Measurements from ENCODE around the gene XRN2. TPM values are rescaled to one million over a fixed set of nuclear protein-coding genes. Genes with fewer than 3 reads are reported as not detected.

The XRN2 gene
- polyA plus RNA-seq, 4 donors = 21.9 to 51.2 (median 26.3) TPM

DNA sequence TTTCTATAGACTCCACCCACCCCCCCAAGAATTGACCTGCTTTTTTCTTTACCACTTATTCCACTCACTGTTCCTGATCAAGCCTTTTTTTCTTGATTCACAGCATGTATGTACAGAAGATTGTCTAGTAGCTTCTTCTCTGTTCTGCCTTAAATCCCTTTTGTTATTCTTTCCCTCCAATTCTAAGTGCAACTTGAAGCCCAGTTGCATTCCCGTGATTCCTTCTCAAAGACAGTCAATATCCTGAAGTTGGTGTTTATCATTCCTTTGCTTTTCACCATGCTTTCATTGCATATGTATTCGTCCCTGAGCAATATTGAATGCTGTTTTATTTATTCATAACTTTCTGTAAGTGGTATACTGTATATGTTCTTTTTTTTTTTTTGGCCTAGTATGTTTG is 21.0 kb downstream of the XRN2 start:
- H3K4me1 ChIP-seq (ENCODE audit: control insufficient read depth in 3 of 3, insufficient read depth in 2 of 3, low read depth in 1 of 3, low read length in 2 of 3) = peaks cover 0 to 26% (median 10%) of the 10 kb centered on the region in 3 donors
- no peak for DNase-seq
- H3K27me3 ChIP-seq (ENCODE audit: control insufficient read depth in 3 of 3, insufficient read depth in 3 of 3, low read length in 3 of 3) = no peaks in the 10 kb centered on the region
- H3K36me3 ChIP-seq (ENCODE audit: control insufficient read depth in 3 of 3, insufficient read depth in 2 of 3, low read depth in 1 of 3, low read length in 3 of 3) = peaks cover 0 to under 1% (median 0%) of the 10 kb centered on the region in 3 donors
- peaks cover 0 to 17% of the 10 kb centered on the region in 2 donors for H3K9me3 ChIP-seq (ENCODE audit: control insufficient read depth in 2 of 2, insufficient read depth in 1 of 2, low read depth in 1 of 2, low read length in 1 of 2)
- 76 to 92% (median 87%) methylated on average over 2 of the region's 2 CpGs for WGBS, 3 donors
- FAIRE-seq = no peak
- H3K4me3 ChIP-seq (ENCODE audit: low read depth in 1 of 3, low read length in 3 of 3) = no peak overlapping the region
- H3K27ac ChIP-seq (ENCODE audit: low read depth in 1 of 3, low read length in 2 of 3) = no peak overlapping the region

DNA sequence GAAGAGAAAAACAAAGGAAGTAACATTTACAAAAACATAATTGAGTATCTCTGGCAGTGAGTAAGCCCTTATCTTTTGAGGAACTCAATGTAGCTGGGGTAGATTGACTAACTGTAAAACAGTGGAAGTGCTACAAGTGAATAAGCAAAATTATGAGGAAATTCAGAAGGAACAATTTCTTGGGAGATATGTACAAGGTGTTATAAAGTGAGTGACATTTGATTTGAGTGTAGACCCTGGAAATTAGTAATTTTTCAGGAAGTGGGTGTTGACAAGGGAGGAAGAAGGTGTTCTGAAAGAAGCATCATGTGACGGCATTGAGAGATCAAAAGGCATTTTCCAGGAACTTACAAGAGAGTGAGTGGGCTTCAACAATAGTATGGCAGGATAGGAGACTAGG is 22.2 kb downstream of the XRN2 start:
- no peak overlapping the region for H3K4me3 ChIP-seq (ENCODE audit: low read depth in 1 of 3, low read length in 3 of 3)
- DNase-seq (peak in 1 of 2 donors; percentile 37), FAIRE-seq (no peak)
- H3K36me3 ChIP-seq (ENCODE audit: control insufficient read depth in 3 of 3, insufficient read depth in 2 of 3, low read depth in 1 of 3, low read length in 3 of 3) = peaks cover 0 to 3% (median 0%) of the 10 kb centered on the region in 3 donors
- peaks cover 0 to 26% (median 10%) of the 10 kb centered on the region in 3 donors for H3K4me1 ChIP-seq (ENCODE audit: control insufficient read depth in 3 of 3, insufficient read depth in 2 of 3, low read depth in 1 of 3, low read length in 2 of 3)
- H3K27me3 ChIP-seq (ENCODE audit: control insufficient read depth in 3 of 3, insufficient read depth in 3 of 3, low read length in 3 of 3) = no peaks in the 10 kb centered on the region
- 44 to 46% (median 45%) methylated on average over 1 of the region's 1 CpG for WGBS, 3 donors
- peak overlapping the region in 1 of 3 donors; percentile 11 for H3K27ac ChIP-seq (ENCODE audit: low read depth in 1 of 3, low read length in 2 of 3)
- peaks cover 0 to 16% of the 10 kb centered on the region in 2 donors for H3K9me3 ChIP-seq (ENCODE audit: control insufficient read depth in 2 of 2, insufficient read depth in 1 of 2, low read depth in 1 of 2, low read length in 1 of 2)

DNA sequence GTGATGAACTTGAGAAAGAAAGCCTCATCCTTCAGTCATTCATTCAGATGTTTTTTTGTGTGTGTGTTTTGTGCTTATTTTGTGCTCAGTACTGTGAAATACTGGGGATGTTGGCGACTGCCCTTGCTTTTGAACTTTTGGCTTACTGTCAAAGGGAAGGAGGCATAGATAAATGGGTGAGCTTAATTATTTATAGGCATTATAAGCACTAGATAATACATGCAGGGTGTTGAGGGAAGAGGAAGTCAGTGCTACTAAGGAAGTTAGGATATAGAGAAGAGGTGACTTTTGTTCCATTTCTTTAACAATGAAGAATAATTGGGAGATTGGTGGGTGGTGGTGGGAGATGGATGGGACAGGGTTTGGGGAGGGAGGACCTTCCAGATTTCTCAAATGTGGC is 23.6 kb downstream of the XRN2 start:
- no peak for FAIRE-seq
- H3K4me1 ChIP-seq (ENCODE audit: control insufficient read depth in 3 of 3, insufficient read depth in 2 of 3, low read depth in 1 of 3, low read length in 2 of 3) = peaks cover 0 to 26% (median 10%) of the 10 kb centered on the region in 3 donors
- H3K9me3 ChIP-seq (ENCODE audit: control insufficient read depth in 2 of 2, insufficient read depth in 1 of 2, low read depth in 1 of 2, low read length in 1 of 2) = peaks cover 0 to 5% of the 10 kb centered on the region in 2 donors
- peaks cover 0 to 4% (median 0%) of the 10 kb centered on the region in 3 donors for H3K36me3 ChIP-seq (ENCODE audit: control insufficient read depth in 3 of 3, insufficient read depth in 2 of 3, low read depth in 1 of 3, low read length in 3 of 3)
- peak overlapping the region in 2 of 3 donors; percentile 48 to 60 for H3K27ac ChIP-seq (ENCODE audit: low read depth in 1 of 3, low read length in 2 of 3)
- no peaks in the 10 kb centered on the region for H3K27me3 ChIP-seq (ENCODE audit: control insufficient read depth in 3 of 3, insufficient read depth in 3 of 3, low read length in 3 of 3)
- no peak overlapping the region for H3K4me3 ChIP-seq (ENCODE audit: low read depth in 1 of 3, low read length in 3 of 3)
- DNase-seq = peak in 1 of 2 donors; percentile 46
- 16 to 57% (median 48%) methylated on average over 1 of the region's 1 CpG for WGBS, 3 donors

DNA sequence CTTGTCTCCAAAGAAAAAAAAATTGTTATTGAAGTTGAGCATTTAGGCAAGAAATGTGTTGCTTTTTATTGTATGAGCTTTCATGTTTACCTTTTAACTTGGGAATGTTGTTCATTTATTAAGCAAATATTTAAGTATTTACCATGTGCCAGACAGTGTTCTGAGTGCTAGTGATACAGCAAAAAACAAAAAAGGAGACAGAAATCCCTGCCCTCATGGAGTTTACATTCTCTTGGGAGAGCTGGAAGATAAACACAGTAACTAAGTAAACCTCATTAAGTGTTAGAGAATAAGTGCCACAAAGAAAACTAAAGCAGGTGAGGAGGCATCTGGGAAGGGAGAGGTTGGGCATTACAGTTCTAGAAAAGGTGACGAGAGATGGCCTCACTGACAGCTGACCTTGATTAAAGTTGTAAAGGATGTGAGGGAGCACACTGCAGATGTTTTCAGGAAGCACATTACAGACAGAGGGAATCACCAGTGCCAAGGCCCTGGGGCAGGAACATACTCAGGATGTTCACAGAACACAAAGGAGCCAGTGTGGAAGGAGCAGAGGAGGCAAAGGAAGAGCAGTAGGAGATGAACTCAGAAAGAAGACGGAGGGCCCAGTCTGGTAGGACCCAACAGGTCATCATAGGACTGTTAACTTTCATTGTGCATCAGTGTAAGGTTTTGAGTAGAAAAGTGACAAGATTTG is 33.5 kb downstream of the XRN2 start:
- no peak for DNase-seq
- H3K27me3 ChIP-seq (ENCODE audit: control insufficient read depth in 3 of 3, insufficient read depth in 3 of 3, low read length in 3 of 3) = no peaks in the 10 kb centered on the region
- FAIRE-seq = no peak
- H3K36me3 ChIP-seq (ENCODE audit: control insufficient read depth in 3 of 3, insufficient read depth in 2 of 3, low read depth in 1 of 3, low read length in 3 of 3) = peaks cover 11 to 19% (median 15%) of the 10 kb centered on the region in 3 donors
- WGBS, 3 donors = 96 to 100% (median 100%) methylated on average over 2 of the region's 2 CpGs
- no peak overlapping the region for H3K4me3 ChIP-seq (ENCODE audit: low read depth in 1 of 3, low read length in 3 of 3)
- H3K27ac ChIP-seq (ENCODE audit: low read depth in 1 of 3, low read length in 2 of 3) = no peak overlapping the region
- H3K4me1 ChIP-seq (ENCODE audit: control insufficient read depth in 3 of 3, insufficient read depth in 2 of 3, low read depth in 1 of 3, low read length in 2 of 3) = no peaks in the 10 kb centered on the region
- H3K9me3 ChIP-seq (ENCODE audit: control insufficient read depth in 2 of 2, insufficient read depth in 1 of 2, low read depth in 1 of 2, low read length in 1 of 2) = no peaks in the 10 kb centered on the region

DNA sequence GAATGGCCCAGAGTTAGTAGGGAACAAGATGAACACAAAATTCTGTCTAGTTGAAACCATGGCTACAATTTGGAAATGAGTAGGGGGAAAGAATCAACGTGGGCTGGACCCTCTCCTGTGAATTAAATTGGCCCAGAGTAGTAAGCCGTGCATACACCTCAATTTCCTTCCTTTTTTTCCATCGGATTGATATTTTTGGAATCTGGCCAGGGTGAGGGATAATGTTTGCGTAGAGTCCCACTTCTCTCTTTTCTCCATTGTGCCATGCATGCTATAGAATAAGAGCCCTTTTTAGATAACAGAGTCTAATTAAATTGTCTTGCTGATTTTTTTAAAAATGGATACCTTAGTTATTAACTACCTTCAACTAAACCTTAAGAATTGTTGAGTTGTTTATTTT is 35.2 kb downstream of the XRN2 start:
- Histone ChIP-seq H3K9me3 (ENCODE audit: control insufficient read depth in 2 of 2, insufficient read depth in 1 of 2, low read depth in 1 of 2, low read length in 1 of 2) (no peaks in the 10 kb centered on the region), H3K4me3 (ENCODE audit: low read depth in 1 of 3, low read length in 3 of 3) (no peak overlapping the region), H3K27me3 (ENCODE audit: control insufficient read depth in 3 of 3, insufficient read depth in 3 of 3, low read length in 3 of 3) (no peaks in the 10 kb centered on the region), H3K27ac (ENCODE audit: low read depth in 1 of 3, low read length in 2 of 3) (no peak overlapping the region), H3K4me1 (ENCODE audit: control insufficient read depth in 3 of 3, insufficient read depth in 2 of 3, low read depth in 1 of 3, low read length in 2 of 3) (no peaks in the 10 kb centered on the region), H3K36me3 (ENCODE audit: control insufficient read depth in 3 of 3, insufficient read depth in 2 of 3, low read depth in 1 of 3, low read length in 3 of 3) (peaks cover 11 to 17% (median 15%) of the 10 kb centered on the region in 3 donors)
- 81 to 95% (median 82%) methylated on average over 4 of the region's 4 CpGs for WGBS, 3 donors
- DNase-seq (no peak), FAIRE-seq (no peak)

DNA sequence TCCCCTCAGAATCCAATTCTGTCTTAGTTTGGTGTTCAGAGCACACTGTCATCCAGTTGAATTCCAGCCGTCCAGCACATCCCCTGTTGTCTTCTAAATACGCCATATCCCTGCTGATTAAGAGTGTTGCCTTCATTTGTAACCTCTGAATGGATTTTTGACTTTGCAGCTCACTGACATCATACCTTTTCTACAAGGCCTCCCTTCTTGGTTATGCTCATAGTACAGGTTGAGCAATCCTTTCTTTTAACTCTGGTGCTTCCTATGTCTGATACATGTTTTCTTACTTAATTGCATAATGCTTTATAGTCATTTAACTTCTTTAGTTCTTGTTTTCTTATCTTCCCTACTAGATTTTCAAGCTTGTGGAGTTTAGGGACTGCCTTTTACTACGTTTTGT is 36.4 kb downstream of the XRN2 start:
- Histone ChIP-seq H3K27ac (ENCODE audit: low read depth in 1 of 3, low read length in 2 of 3) (no peak overlapping the region), H3K27me3 (ENCODE audit: control insufficient read depth in 3 of 3, insufficient read depth in 3 of 3, low read length in 3 of 3) (no peaks in the 10 kb centered on the region), H3K36me3 (ENCODE audit: control insufficient read depth in 3 of 3, insufficient read depth in 2 of 3, low read depth in 1 of 3, low read length in 3 of 3) (peaks cover 9 to 14% (median 11%) of the 10 kb centered on the region in 3 donors), H3K4me1 (ENCODE audit: control insufficient read depth in 3 of 3, insufficient read depth in 2 of 3, low read depth in 1 of 3, low read length in 2 of 3) (no peaks in the 10 kb centered on the region), H3K4me3 (ENCODE audit: low read depth in 1 of 3, low read length in 3 of 3) (no peak overlapping the region), H3K9me3 (ENCODE audit: control insufficient read depth in 2 of 2, insufficient read depth in 1 of 2, low read depth in 1 of 2, low read length in 1 of 2) (no peaks in the 10 kb centered on the region)
- FAIRE-seq (no peak), DNase-seq (peak in 1 of 2 donors; percentile 19)
- 92 to 93% (median 93%) methylated on average over 3 of the region's 3 CpGs for WGBS, 3 donors

DNA sequence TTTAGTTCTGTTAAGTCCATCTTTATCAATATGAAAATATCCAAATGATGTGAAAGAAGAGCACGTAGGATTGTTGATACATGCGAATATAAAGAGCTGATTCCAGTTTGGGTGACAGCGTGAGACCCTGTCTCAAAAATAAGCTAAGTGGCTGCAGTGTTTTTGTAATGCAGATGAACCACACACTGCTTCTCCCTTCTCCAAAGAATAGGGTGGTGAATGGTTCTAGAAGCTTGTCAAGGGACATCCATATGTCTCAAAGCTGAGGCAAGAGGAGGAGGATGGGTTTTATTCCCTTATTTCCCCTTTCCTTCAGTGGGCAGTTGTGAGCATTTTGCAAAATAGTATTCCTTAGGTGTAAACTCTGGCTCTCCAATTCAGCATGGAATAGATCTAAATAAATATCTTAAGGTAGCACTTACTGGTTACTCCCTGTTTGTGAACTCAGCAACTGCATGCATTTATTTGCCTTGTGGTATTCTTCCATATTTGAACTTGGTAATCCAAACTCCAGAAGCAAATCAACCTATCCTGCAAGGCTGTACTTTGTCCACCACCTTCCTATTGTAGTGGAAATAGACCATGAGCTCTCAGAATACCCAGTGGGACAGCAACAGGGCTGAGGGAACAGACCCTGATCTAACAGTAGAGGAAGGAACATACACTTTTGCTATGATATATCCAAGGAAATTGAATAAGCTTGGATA is 38.0 kb downstream of the XRN2 start:
- no peak for FAIRE-seq
- Histone ChIP-seq H3K9me3 (ENCODE audit: control insufficient read depth in 2 of 2, insufficient read depth in 1 of 2, low read depth in 1 of 2, low read length in 1 of 2) (no peaks in the 10 kb centered on the region), H3K4me1 (ENCODE audit: control insufficient read depth in 3 of 3, insufficient read depth in 2 of 3, low read depth in 1 of 3, low read length in 2 of 3) (no peaks in the 10 kb centered on the region), H3K36me3 (ENCODE audit: control insufficient read depth in 3 of 3, insufficient read depth in 2 of 3, low read depth in 1 of 3, low read length in 3 of 3) (peaks cover 6 to 11% (median 7%) of the 10 kb centered on the region in 3 donors), H3K4me3 (ENCODE audit: low read depth in 1 of 3, low read length in 3 of 3) (no peak overlapping the region), H3K27ac (ENCODE audit: low read depth in 1 of 3, low read length in 2 of 3) (no peak overlapping the region), H3K27me3 (ENCODE audit: control insufficient read depth in 3 of 3, insufficient read depth in 3 of 3, low read length in 3 of 3) (no peaks in the 10 kb centered on the region)
- DNase-seq = no peak
- WGBS, 3 donors = 94 to 96% (median 95%) methylated on average over 3 of the region's 3 CpGs

DNA sequence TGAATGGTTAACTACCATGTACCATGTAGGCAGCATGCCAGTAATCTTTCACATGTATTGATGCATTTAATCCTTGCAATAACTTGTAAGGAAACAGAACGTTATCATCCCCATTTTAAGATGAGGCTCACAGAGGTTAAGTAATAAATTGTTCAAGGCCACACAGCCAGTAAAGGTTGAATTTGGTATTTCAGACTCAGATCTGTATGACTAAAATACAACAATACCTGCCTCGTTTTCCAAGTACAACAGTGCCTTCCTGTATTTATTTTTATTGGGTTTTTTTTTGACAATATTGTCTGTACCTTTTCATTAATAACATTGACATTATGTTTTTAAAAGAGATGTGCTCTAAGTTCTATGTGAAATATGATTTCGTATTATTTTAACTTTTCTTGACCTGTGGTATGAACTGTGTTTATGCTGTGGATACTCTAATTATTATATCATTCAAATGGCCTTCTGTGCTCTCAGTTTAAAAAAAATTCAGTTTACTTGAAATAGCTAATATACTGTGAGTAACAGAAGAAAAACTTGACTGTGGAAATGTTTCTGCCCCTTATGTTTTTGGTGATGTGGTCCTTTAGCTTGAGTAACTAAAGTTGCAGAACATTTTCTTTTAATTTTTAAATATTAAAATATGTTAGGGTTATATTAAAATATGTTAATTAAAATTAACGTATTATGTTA is 39.7 kb downstream of the XRN2 start:
- no peak for FAIRE-seq
- H3K36me3 ChIP-seq (ENCODE audit: control insufficient read depth in 3 of 3, insufficient read depth in 2 of 3, low read depth in 1 of 3, low read length in 3 of 3) = peaks cover 5 to 13% (median 6%) of the 10 kb centered on the region in 3 donors

More for the DNA sequence above, 39.7 kb downstream of the XRN2 start:
- Histone ChIP-seq H3K4me1 (ENCODE audit: control insufficient read depth in 3 of 3, insufficient read depth in 2 of 3, low read depth in 1 of 3, low read length in 2 of 3) (no peaks in the 10 kb centered on the region), H3K9me3 (ENCODE audit: control insufficient read depth in 2 of 2, insufficient read depth in 1 of 2, low read depth in 1 of 2, low read length in 1 of 2) (no peaks in the 10 kb centered on the region), H3K27me3 (ENCODE audit: control insufficient read depth in 3 of 3, insufficient read depth in 3 of 3, low read length in 3 of 3) (no peaks in the 10 kb centered on the region), H3K4me3 (ENCODE audit: low read depth in 1 of 3, low read length in 3 of 3) (no peak overlapping the region), H3K27ac (ENCODE audit: low read depth in 1 of 3, low read length in 2 of 3) (no peak overlapping the region)
- WGBS, 3 donors = 73 to 84% (median 73%) methylated on average over 4 of the region's 4 CpGs
- DNase-seq = no peak
